HK-2 (cell line): ENCODE measurements around the gene NLN.
"Not testable (repeated sequence)": the region's sequence is repeated elsewhere in the genome, so short reads cannot be mapped to it uniquely, and the experiment has no call there.

Experiments
- DNase-seq: peaks from one replicate; pipeline ENCODE4 v3.0.0-alpha.2; 2018; ENCODE audit not compliant: unreplicated experiment

Gene NLN

GRCh38 chr5:65871776-65872175 is 149.8 kb downstream of the NLN start:
- not testable (repeated sequence) for DNase-seq

DNA sequence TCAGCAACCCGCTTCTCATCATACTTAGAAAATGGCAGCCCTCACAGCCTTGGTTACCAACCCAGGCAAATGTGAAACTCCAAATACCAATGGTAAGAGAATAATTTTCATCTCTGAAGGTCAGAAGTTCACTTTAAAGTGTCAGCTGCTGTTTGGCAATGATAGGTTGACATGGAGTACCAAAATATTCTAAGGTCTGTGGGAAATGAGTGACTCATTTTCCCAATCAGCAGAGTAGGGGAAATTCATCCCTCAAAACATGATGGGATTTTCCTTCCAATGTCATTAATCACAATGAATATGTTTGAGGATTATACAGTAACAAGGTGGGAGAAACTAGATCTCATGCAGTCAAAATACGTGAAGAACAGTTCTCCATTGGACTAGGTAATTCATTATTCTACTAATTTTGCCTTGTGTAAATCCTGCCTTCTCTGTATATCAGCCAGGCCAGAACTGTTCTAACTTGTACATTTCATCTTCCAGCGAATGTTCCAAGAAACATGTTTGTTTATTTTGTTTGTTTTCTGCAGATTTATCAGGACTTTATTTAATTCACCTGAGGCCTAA is 151.3 kb downstream of the NLN start:
- DNase-seq = no peak

GRCh38 chr5:65874241-65874640 is 152.2 kb downstream of the NLN start:
- DNase-seq = no peak

DNA sequence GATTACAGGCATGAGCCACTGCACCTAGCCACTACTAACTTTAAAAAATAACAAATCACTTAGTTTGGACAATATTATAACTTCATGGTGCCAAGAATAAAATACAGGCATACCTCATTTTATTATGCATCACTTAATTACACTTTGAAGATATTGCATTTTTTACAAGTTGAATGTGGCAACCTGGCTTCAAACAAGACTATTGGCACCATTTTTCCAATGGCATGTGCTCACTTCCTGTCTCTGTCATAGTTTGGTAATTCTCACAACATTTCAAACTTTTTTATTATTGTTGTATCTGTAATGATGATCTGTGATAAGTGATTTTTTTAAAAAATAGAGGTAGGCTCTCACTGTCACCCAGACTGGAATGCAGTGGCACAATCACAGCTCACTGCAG is 154.5 kb downstream of the NLN start:
- no peak for DNase-seq

GRCh38 chr5:65876970-65877369 is 155.0 kb downstream of the NLN start:
- no peak for DNase-seq
